Lower leg skin (tissue), 4 donors: ENCODE data around the gene ZNF793. TPM values are rescaled to one million over a fixed set of nuclear protein-coding genes. Genes with fewer than 3 reads are reported as not detected.
A peak's percentile ranks its signal among the peaks of the same experiment; 100 is the strongest.

Experiments
- DNase-seq, 2 donors: peaks; one replicate each; pipeline ENCODE4 v3.0.0-alpha.2; 2019; ENCODE audit warnings: low spot score in 2 of 2
- H3K4me3 ChIP-seq: fragments of 200-600 bp; sonication (generic); 2 replicates; pipeline ENCODE4 v1.5.1; 2017; ENCODE audit warnings: mild to moderate bottlenecking, low read depth; ENCODE audit not compliant: poor library complexity, severe bottlenecking
- POLR2A ChIP-seq, 2 donors: fragments of 450-650 bp; IDR thresholded peaks; one replicate each; pipeline ENCODE4 v1.6.1; 2016 to 2017; ENCODE audit warnings: antibody characterized with exemption in 2 of 2, mild to moderate bottlenecking in 1 of 2, moderate library complexity in 1 of 2
- WGBS, 2 donors: methylation state at CpG; one replicate each; pipeline ENCODE4 v1.1.5; 2018; 5-methylcytosine and 5-hydroxymethylcytosine counted together
- intact Hi-C: fragments of 100-400 bp; cut with DNase I; formaldehyde crosslinking; loops from one replicate; pipeline ENCODE4 v1.15.0; 2023; ENCODE audit warnings: low total_unique reads
- total RNA-seq, 4 donors: library from RNA; depleted of rRNA; stranded (reverse); fragments of >200 nt; gene quantifications; one replicate each; pipeline ENCODE4 v1.1.0, GENCODE V29; 2016
- TF ChIP-seq, protein P1 (sequence below), 3 donors: fragments of 450-650 bp; IDR thresholded peaks; one replicate each; pipeline ENCODE4 v1.5.1; 2016; ENCODE audit warnings: antibody characterized with exemption in 3 of 3, mild to moderate bottlenecking in 3 of 3, moderate library complexity in 2 of 3

Gene ZNF793
- 1 to 10 TPM; 2.2 to 5.3 (median 2.7) TPM for total RNA-seq

DNA sequence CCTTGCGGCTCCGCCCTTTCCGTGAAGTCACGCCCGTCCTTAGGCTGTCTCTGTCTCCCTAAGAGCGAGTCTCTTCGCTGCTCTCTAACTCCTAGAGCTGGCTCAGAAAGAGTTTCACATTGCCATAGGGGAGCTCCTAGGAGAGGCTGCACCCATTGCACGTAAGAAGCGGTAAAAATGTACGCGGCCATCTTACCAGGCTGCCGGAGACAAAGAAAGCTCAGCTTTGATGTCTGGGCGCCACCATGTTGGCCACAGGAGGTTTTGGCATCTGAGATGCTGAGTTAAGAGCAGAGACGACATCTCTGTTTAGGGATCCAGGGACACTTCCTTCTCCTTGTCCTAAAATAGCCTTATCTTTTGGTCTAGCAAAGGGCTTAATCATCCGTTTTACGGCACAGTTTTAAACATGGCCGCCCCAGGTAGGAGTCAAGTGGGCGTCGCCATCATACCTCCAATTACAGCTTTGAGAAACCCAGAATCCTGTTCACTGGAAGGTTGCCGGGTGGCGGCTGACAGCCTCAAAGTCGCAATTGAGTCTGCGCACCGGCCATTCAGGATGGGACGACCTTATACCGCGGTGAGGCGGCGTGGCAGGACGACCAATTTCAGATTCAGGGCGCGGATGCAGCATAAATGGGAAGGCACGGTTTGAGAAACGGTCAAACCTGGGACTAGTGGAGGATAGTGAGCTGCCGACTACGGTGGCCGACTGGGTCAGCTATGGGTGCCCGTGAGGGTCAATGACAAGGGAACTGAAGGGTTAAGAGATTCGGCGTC lies at the start of gene ZNF793:
ZNF793 (plus strand) TSS at position 553 of the 780 bp plus-strand sequence. CDS start 16,501 bp downstream, outside the sequence.
- DNase-seq = peak; percentile 66 to 92
- intact Hi-C loops = no loop called here
- peak within 1 kb of the TSS; percentile 47 for H3K4me3 ChIP-seq
- 0% methylated on average over 40 of the region's 40 CpGs for WGBS, 2 donors
- no peak for TF ChIP-seq POLR2A (IDR thresholded peaks at IDR 0.05)
- TF ChIP-seq, protein P1, sequence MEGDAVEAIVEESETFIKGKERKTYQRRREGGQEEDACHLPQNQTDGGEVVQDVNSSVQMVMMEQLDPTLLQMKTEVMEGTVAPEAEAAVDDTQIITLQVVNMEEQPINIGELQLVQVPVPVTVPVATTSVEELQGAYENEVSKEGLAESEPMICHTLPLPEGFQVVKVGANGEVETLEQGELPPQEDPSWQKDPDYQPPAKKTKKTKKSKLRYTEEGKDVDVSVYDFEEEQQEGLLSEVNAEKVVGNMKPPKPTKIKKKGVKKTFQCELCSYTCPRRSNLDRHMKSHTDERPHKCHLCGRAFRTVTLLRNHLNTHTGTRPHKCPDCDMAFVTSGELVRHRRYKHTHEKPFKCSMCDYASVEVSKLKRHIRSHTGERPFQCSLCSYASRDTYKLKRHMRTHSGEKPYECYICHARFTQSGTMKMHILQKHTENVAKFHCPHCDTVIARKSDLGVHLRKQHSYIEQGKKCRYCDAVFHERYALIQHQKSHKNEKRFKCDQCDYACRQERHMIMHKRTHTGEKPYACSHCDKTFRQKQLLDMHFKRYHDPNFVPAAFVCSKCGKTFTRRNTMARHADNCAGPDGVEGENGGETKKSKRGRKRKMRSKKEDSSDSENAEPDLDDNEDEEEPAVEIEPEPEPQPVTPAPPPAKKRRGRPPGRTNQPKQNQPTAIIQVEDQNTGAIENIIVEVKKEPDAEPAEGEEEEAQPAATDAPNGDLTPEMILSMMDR (IDR thresholded peaks at IDR 0.05) = no peak

DNA sequence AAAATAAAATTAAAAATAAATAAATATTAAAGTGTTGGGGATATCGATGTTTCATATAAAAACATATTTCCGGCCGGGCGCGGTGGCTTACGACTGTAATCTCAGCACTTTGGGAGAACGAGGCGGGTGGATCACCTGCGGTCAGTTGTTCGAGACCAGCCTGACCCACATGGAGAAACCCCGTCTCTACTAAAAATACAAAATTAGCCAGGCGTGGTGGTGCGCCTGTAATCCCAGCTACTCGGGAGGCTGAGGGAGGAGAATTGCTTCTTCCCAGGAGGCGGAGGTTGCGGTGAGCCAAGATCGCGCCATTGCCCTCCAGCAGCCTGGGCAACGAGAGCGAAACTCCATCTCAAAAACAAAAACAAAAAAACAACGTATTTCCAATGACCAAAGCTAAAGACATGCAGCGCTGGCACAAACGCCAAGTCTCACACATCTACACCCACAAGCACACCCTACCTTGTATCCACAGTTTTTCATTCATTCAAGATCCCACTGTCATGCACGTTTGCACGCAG lies 40.4 kb upstream of the ZNF793 start:
- no peak for DNase-seq
- WGBS, 2 donors = 32 to 35% methylated on average over 25 of the region's 25 CpGs
- intact Hi-C loops = no loop called here
- TF ChIP-seq POLR2A (IDR thresholded peaks at IDR 0.05) = no peak
- TF ChIP-seq, protein P1 (IDR thresholded peaks at IDR 0.05) = no peak
- peak overlapping the region; percentile 69 for H3K4me3 ChIP-seq

DNA sequence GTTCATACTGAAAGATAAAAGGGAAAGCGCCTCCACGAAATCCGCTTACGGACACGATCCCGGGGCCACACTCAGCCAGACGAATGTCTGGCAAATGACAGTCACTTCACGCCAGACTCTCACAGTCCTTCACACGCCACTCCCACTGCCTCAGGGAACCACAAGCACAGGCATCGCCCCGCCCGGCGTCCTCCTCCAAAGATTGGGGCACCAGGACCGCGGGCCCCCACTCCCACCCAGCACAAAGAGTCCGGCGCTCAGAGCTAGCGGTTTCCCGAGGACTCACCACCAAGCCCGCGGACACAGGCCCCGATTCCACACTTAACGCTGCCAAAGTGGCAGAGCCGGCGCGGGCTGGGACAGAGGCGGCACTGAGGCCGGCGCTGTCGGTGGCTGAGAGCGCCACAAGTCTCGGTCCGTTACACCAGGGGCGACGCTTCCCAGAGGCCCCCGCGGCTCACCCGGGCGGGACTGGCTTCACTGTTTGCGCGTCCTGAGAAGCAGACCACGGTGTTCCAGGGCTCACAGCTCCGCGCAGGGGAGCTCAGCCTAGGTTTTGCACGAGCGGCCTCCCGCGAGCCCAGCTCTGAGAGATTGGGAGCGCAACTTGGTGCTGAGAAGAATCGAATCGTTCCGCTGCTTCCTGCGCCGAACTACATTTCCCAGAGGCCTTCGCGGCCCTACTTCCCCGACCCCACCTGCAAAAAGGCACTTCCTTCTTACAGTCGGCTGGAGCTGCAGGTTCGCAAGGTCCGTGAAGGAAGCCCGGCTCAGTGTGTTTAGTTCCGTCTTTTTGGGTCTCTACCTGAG lies 39.7 kb upstream of the ZNF793 start, which contains the start of gene ZNF569:
ZNF569 (minus strand) TSS at position 647 of the 810 bp plus-strand sequence. CDS start 22,523 bp downstream, outside the sequence.
- 0% methylated on average over 30 to 39 of the region's 62 CpGs for WGBS, 2 donors
- peak within 1 kb of the TSS; percentile 69 for H3K4me3 ChIP-seq
- no peak for TF ChIP-seq POLR2A (IDR thresholded peaks at IDR 0.05)
- TF ChIP-seq, protein P1 (IDR thresholded peaks at IDR 0.05) = no peak
- DNase-seq = peak; percentile 89 to 97
- intact Hi-C loops = no loop called here

DNA sequence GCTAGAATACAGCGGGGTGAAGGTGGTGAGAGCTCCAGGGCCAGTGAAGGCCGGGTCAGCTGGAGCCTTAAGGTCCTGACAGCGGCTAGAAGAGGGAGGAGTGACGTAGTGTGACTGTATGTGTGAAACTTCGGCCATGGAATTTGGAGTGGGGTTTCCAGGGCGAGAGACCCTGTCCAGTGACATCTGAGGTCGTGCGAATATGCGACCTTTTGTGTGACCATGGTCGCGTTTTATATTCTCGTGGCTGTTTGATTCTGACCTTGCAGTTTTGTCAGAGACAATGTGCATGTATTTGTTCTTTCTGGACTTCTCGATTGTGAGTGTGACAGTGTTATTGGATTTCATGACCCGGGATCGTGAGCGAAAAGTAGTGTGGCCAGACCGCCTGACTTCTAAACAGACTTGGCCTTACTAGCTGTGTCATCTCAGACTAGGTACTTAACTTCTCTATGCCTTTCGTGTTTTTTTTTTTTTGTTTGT lies 39.1 kb upstream of the ZNF793 start:
- WGBS, 2 donors = 38 to 44% methylated on average over 18 of the region's 18 CpGs
- peak overlapping the region; percentile 69 for H3K4me3 ChIP-seq
- no peak for DNase-seq
- intact Hi-C loops = no loop called here
- no peak for TF ChIP-seq POLR2A (IDR thresholded peaks at IDR 0.05)
- TF ChIP-seq, protein P1 (IDR thresholded peaks at IDR 0.05) = no peak

DNA sequence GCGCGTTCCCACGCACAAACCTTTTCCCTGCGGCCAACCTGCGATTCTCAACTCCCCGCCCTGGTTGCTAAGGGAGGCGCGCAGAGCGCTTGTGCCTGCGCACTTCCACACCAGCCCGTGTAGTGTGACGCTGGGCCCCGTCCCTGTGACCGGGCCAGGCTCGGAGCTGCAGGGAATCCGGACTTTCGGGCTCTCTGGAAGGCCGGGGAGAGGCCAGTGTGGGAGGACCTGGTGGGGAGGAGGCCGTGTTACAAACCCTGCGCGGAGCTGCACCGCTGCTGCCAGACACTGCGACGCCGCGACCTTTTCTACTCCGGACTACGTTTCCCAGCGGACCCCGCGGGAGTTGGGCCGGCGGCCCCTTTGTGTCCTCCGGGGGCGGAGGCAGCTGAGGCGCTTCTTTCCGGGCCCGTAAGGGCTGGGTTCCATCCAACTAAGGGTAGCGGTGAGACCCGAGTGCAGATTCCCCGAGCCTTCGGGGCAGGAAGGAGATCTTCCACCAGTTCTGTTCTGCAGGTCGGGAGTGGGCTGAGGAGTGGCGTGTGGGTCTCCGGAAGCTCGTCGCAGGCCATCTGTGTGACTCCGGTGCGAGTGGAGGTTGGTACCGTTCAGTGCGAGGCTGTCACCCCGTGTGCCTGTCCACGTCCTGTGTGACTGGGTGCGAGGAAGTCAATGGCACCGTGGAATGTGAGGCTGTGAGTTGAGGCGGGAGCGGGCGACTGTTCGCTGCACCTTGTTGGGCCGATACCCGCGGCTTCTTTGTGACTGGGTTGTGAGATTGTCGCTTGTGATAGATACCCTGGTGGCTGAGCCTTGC lies 37.6 kb upstream of the ZNF793 start, which contains the start of gene ZNF570:
ZNF570 (plus strand) TSS at position 396 of the 817 bp plus-strand sequence. CDS start 999 bp downstream, outside the sequence.
- H3K4me3 ChIP-seq = peak within 1 kb of the TSS; percentile 78
- intact Hi-C loops = no loop called here
- peak; percentile 83 to 97 for DNase-seq
- no peak for TF ChIP-seq POLR2A (IDR thresholded peaks at IDR 0.05)
- TF ChIP-seq, protein P1 (IDR thresholded peaks at IDR 0.05) = no peak
- 0 to 2% methylated on average over 11 to 15 of the region's 63 CpGs for WGBS, 2 donors
